Panc1 (cell line): ENCODE results near the gene MRLN. TPM values are rescaled to one million over a fixed set of nuclear protein-coding genes. Genes with fewer than 3 reads are reported as not detected.

ENCODE experiments used
- ATAC-seq: fragments of 200-7000 bp; cut with Tn5 transposase; 2 replicates; pipeline ENCODE4 v1.9.1; 2020; ENCODE audit warnings: mild to moderate bottlenecking, moderate library complexity
- BruUV-seq: library from RNA; stranded (reverse); fragments of 400-500 nt; replicated peaks from 2 replicates; lab custom pipeline; 2021; lab: Mats Ljungman, UMichigan
- CTCF ChIA-PET: fragments of 300-600 bp; sonication (Branson Sonifier 250); formaldehyde crosslinking; loops from one replicate; lab custom pipeline; 2022; ENCODE audit warnings: antibody characterized with exemption; lab: Charles Lee
- POLR2A ChIA-PET: fragments of 300-600 bp; sonication (Branson Sonifier 250); formaldehyde crosslinking; loops from one replicate; lab custom pipeline; 2022; ENCODE audit warnings: antibody characterized with exemption; lab: Charles Lee
- DNase-seq: peaks from one replicate; pipeline ENCODE4 v3.0.0-alpha.2; 2010; ENCODE audit warnings: low read depth, low spot score
- H3K27ac ChIP-seq: 2 replicates; pipeline ENCODE4 v1.5.1; 2011; ENCODE audit warnings: mild to moderate bottlenecking, low read length, inconsistent platforms
- H3K27me3 ChIP-seq: fragments of 200-500 bp; sonication (Bioruptor generic); 2 replicates; pipeline ENCODE4 v1.6.0; 2014; ENCODE audit warnings: low read length, inconsistent platforms; ENCODE audit not compliant: control insufficient read depth, insufficient read depth
- H3K36me3 ChIP-seq: fragments of 200-500 bp; sonication (Bioruptor generic); 2 replicates; pipeline ENCODE4 v1.5.1; 2014; ENCODE audit warnings: inconsistent platforms, mild to moderate bottlenecking, low read length, moderate library complexity; ENCODE audit not compliant: control insufficient read depth, insufficient read depth
- H3K4me1 ChIP-seq: 2 replicates; pipeline ENCODE4 v1.5.1; 2011; ENCODE audit warnings: inconsistent platforms, mild to moderate bottlenecking, low read length, moderate library complexity; ENCODE audit not compliant: control insufficient read depth, insufficient read depth
- H3K4me3 ChIP-seq, 2 experiments: 2 replicates each; pipeline ENCODE4 v1.5.1; 2011 to 2012; ENCODE audit warnings: low read depth in 2 of 2, low read length in 2 of 2, mild to moderate bottlenecking in 2 of 2, inconsistent platforms in 1 of 2, moderate library complexity in 1 of 2
- H3K9me3 ChIP-seq: fragments of 200-500 bp; sonication (Bioruptor generic); 2 replicates; pipeline ENCODE4 v1.5.1; 2014; ENCODE audit warnings: low read depth, mild to moderate bottlenecking, inconsistent platforms, low read length, moderate library complexity; ENCODE audit not compliant: control insufficient read depth, insufficient read depth
- POLR2AphosphoS5 ChIP-seq: IDR thresholded peaks from 2 replicates; pipeline ENCODE4 v1.6.1; 2012; ENCODE audit warnings: mild to moderate bottlenecking, low read depth, low read length, moderate library complexity
- REST ChIP-seq, 2 experiments: IDR thresholded peaks; 2 replicates each; pipeline ENCODE4 v1.6.1; 2011 to 2012; ENCODE audit warnings: low read depth in 2 of 2, control low read depth in 1 of 2, low read length in 1 of 2, mild to moderate bottlenecking in 1 of 2, moderate library complexity in 1 of 2; ENCODE audit not compliant: insufficient read depth in 1 of 2
- SIN3A ChIP-seq: IDR thresholded peaks from 2 replicates; pipeline ENCODE4 v1.6.1; 2012; ENCODE audit warnings: low read depth, mild to moderate bottlenecking, low read length, moderate library complexity, borderline replicate concordance; ENCODE audit not compliant: insufficient read depth
- TCF7L2 ChIP-seq: IDR thresholded peaks from 2 replicates; pipeline ENCODE4 v1.6.1; 2011; ENCODE audit warnings: mild to moderate bottlenecking, low read depth, low read length, inconsistent platforms
- in situ Hi-C: cut with HindIII; loops from 2 replicates; pipeline ENCODE4 v1.10.0; 2016; ENCODE audit warnings: low sequenced_read_pairs, low pct_unique_long_range_greater_than_20kb
- intact Hi-C: fragments of 100-400 bp; cut with micrococcal nuclease; formaldehyde crosslinking; loops from one replicate; pipeline ENCODE4 v1.10.0; 2022; ENCODE audit not compliant: unreplicated experiment
- total RNA-seq: library from RNA; stranded (reverse); gene quantifications from one replicate; pipeline ENCODE4 v1.2.1, GENCODE V29; 2021; ENCODE audit not compliant: unreplicated experiment
- TF ChIP-seq, protein P1 (sequence below): fragments of 450-650 bp; IDR thresholded peaks from 2 replicates; pipeline ENCODE4 v1.5.1; 2017; ENCODE audit warnings: mild to moderate bottlenecking

MRLN gene
- total RNA-seq, 1 experiment from 2014 or later = not detected

DNA sequence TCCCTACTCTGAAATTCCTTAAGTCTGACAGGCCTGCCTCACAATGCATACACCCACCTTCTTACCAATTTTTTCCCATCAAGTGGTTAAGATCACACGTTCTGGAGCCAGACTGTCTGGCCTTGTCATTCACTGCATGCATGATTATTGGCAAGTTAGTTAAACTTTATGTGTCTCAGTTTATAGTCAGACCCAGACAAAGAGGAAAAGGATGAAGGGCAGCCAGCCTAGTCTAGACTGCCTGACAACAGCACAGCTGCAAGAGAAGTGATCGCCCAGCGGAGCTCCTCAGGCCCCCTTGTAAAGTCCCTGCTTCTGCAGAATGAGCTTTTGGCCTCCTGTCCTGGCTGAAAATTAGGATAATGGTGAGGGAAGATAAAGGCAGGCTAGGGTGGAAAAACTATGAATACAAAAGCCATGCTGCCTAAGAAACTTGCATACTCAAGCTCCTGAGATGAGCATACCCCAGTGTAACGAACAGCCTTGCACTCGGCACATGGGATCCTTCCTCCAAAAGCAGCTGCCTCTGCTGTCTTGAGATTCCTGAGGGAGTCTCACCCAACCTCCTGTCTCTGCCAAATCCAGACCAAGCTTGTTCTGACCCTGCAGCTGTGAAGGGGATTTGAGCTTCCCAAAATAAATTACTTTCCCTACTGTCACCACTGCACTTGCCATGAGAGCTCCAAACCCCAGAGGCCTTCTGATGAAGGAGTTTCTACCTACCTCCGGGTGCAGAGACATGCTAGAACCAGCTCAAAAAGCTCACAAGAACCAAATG is 26.7 kb upstream of the MRLN start:
- in situ Hi-C loops = no loop called here
- TF ChIP-seq TCF7L2 (no peak), SIN3A (no peak), REST (IDR thresholded peaks at IDR 0.05; ENCODE audit: insufficient read depth in 1 of 2, low read depth in 2 of 2, low read length in 1 of 2) (no peak), POLR2AphosphoS5 (no peak)
- TF ChIP-seq, protein P1, sequence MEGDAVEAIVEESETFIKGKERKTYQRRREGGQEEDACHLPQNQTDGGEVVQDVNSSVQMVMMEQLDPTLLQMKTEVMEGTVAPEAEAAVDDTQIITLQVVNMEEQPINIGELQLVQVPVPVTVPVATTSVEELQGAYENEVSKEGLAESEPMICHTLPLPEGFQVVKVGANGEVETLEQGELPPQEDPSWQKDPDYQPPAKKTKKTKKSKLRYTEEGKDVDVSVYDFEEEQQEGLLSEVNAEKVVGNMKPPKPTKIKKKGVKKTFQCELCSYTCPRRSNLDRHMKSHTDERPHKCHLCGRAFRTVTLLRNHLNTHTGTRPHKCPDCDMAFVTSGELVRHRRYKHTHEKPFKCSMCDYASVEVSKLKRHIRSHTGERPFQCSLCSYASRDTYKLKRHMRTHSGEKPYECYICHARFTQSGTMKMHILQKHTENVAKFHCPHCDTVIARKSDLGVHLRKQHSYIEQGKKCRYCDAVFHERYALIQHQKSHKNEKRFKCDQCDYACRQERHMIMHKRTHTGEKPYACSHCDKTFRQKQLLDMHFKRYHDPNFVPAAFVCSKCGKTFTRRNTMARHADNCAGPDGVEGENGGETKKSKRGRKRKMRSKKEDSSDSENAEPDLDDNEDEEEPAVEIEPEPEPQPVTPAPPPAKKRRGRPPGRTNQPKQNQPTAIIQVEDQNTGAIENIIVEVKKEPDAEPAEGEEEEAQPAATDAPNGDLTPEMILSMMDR = no peak
- H3K4me1 ChIP-seq = no peaks in the 10 kb centered on the region
- H3K36me3 ChIP-seq = no peaks in the 10 kb centered on the region
- ChIA-PET CTCF (interaction anchor here (0.9 kb wide), 1 partner anchor 44 kb away, joined by 3 read pairs; no protein-coding TSS in a partner anchor), POLR2A (no interaction called here)
- no peak overlapping the region for H3K4me3 ChIP-seq
- no peaks in the 10 kb centered on the region for H3K27me3 ChIP-seq
- no peak overlapping the region for H3K27ac ChIP-seq
- DNase-seq (no peak), ATAC-seq (no peak)
- intact Hi-C loops = no loop called here
- BruUV-seq = no TSS peak
- H3K9me3 ChIP-seq = no peaks in the 10 kb centered on the region

- BruUV-seq = no TSS peak
- ChIA-PET POLR2A (interaction anchor here (0.6 kb wide), 1 partner anchor 97 kb away, joined by 3 read pairs; no protein-coding TSS in a partner anchor), CTCF (no interaction called here)
- intact Hi-C loops (no loop called here), in situ Hi-C loops (no loop called here)
- DNase-seq = no peak
- Histone ChIP-seq H3K36me3 (no peaks in the 10 kb centered on the region), H3K27me3 (no peaks in the 10 kb centered on the region; the same call in 1 of the 2 replicates), H3K9me3 (no peaks in the 10 kb centered on the region), H3K4me3 (no peak overlapping the region), H3K27ac (no peak overlapping the region), H3K4me1 (no peaks in the 10 kb centered on the region)
- TF ChIP-seq POLR2AphosphoS5 = no peak
- no peak for ATAC-seq
Measured at GRCh38 chr10:59774451-59774850, 21.2 kb upstream of the MRLN start.

GRCh38 chr10:59773088-59773487 is 19.8 kb upstream of the MRLN start:
- CTCF ChIA-PET = no interaction called here
- in situ Hi-C loops = no loop called here
- intact Hi-C loops = no loop called here

More at GRCh38 chr10:59773088-59773487, 19.8 kb upstream of the MRLN start:
- no peak for TF ChIP-seq SIN3A
- no peak for TF ChIP-seq POLR2AphosphoS5
- TF ChIP-seq REST (IDR thresholded peaks at IDR 0.05; ENCODE audit: insufficient read depth in 1 of 2, low read depth in 2 of 2, low read length in 1 of 2) = no peak
- TF ChIP-seq, protein P1 = no peak
- POLR2A ChIA-PET = no interaction called here
- H3K9me3 ChIP-seq = no peaks in the 10 kb centered on the region
- no peaks in the 10 kb centered on the region; the same call in 1 of the 2 replicates for H3K27me3 ChIP-seq
- H3K4me1 ChIP-seq = no peaks in the 10 kb centered on the region
- H3K4me3 ChIP-seq = no peak overlapping the region
- no peak for DNase-seq
- no peaks in the 10 kb centered on the region for H3K36me3 ChIP-seq
- H3K27ac ChIP-seq = no peak overlapping the region
- ATAC-seq = no peak
- no TSS peak for BruUV-seq
